ENCODE data around the gene PTPRO.
"Not testable (repeated sequence)": the region's sequence is repeated elsewhere in the genome, so short reads cannot be mapped to it uniquely, and the experiment has no call there.

Gene PTPRO

DNA sequence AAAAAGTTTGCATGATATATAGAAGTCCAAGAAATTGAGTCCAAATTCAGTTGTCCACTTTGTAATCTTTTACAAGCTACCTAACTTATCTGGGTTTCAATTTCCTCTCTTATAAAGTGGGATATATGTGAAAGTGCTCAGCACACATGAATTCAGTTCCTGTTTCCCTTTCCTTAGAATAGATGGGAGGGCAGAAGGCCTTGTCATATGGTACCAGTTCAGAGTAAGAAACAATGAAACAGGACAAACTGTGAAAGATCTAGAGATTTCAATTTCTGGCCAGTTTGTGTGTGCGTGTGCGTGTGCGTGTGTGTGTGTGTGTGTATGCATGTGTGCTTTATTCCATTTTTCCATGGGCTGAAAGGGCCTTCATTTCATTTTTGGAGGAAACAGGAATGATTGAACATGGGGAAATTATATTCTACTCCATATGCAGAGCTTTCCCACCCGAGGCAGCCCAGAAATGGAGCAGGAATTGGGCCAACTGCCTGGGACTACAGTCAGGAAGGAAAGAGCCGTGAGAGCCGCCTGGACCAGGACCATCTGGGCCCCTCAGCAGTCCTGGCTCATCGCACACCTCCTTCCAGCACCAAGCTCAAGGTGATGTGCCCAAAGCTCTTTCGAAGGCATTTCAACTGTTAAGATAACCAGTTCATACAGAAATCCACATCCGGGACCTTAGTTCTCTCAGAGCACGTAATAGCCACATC is 283.7 kb downstream of the PTPRO start:
- DNase-seq = no peak

DNA sequence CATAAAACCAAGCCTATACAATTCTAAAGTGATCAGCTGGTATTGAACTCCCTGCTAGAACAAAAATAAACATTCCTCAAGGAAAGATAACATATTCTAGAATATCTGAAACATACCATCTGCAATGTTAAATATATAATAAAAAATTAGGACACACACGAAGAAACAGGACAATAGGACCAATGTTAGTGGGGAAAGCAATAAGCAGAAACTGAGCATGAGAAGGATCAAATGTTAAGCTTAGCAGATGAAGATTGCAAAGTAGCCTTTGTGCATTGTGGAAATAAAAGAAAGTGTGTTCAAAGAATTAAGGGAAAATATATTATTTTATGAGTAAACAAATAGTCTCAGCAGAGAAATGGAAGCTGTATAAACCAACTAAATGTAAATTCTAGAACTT is 286.1 kb downstream of the PTPRO start:
- no peak for DNase-seq

DNA sequence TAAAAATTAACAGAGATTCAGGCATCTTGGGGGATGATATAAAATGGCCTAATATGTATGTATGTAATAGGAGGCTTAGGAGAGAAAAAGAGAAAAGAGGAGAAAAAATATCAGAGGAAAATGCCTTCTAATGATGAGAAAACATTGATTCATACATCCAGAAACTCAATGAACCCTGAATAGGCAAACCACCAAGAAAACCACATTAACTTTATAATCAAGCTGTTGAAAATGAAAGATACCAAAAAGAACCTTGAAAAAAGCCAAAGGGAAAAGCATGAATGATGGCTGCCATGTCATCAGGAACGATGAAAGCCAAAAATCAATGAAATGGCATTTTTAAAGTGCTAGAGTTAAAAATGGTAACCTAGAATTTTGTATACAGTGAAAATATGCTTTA is 286.6 kb downstream of the PTPRO start:
- no peak for DNase-seq

GRCh38 chr12:15613981-15614380 is 291.7 kb downstream of the PTPRO start:
- peak; percentile 83 for DNase-seq

DNA sequence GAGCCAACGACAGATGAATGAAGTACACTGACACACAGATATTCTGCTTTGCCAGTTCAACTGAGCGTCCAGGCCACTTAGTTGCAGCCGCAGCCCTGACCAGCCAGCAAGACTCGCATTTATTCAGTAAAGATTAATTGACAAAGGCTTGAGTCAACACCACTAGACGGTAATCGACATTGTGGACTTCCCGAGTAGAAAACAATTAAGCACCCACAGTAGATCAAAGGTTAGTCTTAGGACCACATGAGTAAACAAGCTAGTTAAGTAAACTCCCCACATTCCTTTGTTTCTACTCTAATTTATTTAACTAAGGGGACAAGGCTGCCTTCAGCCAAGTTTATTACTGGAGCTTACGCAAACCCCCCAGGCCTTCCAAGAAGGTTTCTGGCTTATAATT is 294.2 kb downstream of the PTPRO start:
- DNase-seq = not testable (repeated sequence)

- DNase-seq = no peak
Measured at GRCh38 chr12:15620741-15621539, 298.6 kb downstream of the PTPRO start.

- DNase-seq = no peak
Measured at GRCh38 chr12:15625075-15625474, 302.8 kb downstream of the PTPRO start.

DNA sequence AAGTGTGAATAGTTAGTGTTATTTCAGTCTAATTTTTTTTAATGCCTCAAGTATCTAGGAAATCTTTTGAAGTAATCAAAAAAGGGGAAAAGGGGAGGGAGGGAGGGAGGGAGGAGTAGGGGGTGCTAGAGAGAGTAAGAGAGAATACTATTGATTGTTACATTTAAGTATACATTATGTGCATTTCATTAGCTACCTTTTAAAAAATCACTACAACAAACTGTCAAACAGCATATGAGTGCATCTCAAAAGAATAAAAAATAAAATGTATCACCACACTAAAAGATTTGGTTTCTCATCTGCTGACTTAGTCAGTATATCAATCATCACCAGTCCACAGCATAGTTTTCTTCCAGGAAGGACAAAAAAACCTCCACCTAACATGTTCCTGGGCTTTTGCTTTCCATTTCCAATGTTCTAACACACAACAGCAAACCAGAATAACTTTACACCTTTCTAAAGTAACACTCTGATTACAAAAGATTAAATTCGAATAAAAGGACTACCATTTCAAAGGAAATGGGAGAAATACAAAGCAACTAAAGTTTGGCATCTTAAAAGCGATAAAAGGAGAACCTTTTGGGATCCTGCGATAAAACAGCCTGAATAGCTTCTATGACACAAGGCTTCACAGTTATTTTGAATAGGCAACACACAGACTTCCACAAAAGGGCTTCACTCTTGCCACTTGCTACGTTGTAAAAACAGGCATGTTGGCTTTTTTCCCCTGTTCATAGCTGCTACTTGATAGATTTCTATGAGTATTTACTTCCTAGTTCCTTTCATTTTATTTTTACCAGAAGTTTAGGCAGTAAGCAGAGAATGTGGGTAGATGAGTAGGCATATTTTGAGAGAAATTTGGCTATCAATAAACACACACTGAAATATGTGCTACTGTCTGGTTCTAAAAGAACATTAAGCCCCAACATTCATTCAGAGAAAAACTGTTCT is 306.0 kb downstream of the PTPRO start:
- peak; percentile 73 for DNase-seq

DNA sequence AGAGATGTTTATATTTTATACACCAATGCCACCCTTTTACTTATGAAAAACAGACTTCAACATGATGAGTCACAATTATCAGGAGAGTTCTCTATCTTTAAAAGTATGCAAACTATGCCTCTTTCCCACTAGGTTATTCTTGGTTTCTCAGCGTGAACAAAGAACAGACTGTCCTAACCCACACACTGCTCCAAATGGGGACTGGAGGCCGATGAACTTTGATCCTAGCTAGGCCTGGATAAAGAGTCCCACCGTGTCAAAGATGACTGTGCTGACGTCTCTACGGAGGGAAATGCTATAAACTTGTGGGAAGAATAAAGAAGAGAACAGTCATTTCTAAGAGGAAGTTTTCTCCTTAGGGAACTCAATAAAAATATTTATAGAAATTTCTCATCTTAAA is 306.8 kb downstream of the PTPRO start:
- peak; percentile 95 for DNase-seq

DNA sequence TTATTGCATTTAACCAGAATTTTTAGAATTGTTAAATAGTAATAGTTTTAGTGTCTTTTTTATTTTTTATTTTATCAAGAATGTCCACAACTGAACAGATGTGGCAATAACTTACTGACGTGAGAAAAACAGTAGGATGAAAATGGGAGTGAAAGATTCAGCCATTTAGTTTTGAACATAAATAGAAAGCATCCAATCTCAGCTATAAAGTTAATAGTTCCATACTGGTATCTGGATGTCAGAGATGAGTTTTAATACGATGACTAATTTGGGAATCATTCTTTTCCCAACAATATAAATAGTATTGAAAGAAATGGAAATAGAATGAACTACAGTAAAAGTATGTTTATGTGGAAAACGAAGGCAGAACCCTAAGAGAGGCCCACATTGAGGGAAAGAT is 307.5 kb downstream of the PTPRO start:
- DNase-seq = peak; percentile 90

DNA sequence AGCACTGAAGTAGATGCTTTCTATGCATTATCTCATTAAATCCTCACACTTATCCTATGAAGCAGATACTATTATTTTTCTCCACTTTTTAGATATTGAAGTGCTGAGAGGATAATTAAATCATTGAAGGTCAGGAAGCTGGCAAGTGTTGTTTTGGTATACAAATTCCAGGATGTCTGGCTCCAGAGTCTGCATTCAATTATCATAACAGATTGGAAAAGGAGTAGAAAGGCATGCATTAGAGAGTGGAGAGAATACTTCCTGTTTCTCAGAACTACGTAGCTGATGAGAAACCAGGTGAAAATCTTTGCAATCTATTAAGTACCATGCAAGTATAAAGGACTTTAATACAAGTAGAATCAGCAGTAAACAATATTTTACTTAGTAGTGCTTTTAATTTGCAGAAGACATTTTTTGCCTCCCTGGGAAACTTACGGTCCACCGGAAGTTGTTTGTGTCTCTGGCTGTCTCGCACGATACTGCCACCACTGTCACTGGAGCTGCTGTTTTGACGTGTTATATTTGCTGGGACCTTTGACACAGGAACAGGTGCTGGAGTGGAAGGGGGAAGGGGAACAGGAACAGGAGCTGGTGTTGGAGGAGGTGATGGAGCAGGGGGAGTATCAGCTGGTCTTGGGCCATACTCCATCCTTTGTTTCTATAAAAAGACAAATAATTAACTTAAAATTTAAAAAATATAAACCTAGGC is 308.9 kb downstream of the PTPRO start:
- no peak for DNase-seq

DNA sequence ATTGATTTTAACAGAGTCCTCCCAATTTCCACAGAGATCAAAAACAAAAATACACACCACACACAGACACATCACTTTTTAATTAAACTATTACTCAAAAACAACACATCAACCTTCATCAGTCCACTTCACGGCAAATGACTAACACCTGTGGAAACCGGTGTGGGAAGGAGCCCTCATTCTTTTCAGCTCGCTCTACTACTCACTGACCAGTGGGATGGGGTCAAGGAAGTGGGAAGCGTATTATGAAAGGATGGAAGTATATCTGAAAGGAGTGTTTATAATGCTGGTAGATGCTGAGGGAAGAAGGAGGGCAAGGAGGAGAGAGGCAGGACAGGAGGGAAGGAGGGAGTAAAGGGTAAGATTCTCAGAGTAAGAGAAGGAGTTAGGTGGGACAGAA is 310.4 kb downstream of the PTPRO start:
- DNase-seq = no peak

- peak; percentile 86 for DNase-seq
Measured at GRCh38 chr12:15633201-15633600, 310.9 kb downstream of the PTPRO start.

- DNase-seq = peak; percentile 63
Measured at GRCh38 chr12:15634010-15634683, 311.8 kb downstream of the PTPRO start.

DNA sequence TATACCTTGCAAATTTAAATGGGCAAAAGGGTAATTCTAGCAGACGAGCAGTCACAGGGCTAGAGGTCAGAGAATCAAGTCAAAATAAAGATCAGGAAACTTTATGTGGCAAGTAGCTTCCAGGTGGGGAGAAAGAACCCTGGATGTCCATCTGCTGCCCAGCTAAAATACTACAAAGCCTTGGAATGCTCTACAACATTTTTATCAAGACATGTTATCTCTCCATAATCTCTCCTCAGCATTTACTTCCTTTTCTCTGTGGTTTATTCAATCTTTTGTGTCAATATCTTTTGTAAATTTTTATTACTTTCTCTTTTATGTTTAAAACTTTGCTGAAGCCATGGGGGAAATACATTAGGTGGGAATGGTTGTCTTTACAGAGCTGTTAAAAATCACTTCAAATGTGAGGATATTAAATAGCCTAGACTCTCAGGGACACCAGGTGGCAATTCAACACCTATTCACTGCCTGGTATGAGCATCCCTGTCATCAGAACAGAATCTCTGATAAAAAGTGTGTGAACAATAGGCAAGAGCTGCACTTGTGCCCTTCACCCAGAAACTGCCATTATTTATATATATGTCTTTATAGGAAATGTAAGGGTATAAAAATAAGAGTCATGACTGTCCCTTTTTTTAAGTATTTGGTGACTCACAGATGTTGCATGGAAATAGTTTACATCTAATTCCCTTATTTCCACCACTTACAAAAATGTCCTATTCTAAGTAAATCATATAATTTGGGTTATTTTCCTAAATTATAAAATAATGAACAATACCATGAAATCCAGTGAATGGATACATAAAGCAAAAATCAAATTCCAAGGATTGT is 314.0 kb downstream of the PTPRO start:
- DNase-seq = peak; percentile 61

DNA sequence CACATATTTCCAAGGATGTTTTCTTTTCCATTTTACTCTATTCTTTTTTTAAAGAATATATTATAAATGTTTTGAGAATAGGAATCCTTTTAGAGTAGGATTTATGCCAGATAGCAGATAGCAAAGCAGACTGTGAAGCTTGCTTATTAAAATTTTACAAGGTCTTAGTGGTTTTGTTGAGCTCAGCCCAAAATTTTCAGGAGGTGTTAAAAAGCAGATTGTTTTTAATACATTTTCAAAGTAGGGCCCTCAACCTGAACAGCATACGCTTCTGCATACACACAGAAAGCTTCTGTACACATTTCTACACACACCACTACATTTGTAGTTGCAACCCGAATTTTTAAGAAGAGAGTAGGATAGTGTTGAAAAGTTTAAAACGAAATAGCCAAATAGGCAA is 315.9 kb downstream of the PTPRO start:
- DNase-seq = no peak

DNA sequence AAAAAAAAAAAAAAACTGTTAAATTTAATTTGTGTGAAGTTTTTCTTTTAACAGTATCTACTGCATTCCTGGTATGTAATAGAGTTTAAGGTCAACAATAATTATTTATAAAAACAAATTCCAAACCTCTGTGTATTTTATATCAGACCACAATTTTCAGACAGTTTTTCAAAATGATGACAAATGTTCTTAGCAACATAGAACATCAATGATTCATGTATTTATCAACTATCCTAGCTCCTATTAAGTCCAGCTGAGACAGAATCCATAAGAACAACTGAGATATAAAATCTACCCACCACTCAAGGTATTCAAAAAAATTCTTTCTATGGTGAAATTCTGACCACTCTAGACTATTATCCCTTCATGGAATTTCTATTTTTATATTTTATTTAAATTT is 322.4 kb downstream of the PTPRO start:
- peak; percentile 85 for DNase-seq

GRCh38 chr12:15646581-15646980 is 324.3 kb downstream of the PTPRO start:
- DNase-seq = peak; percentile 69

Data from fibroblast of skin of back (primary cell).